Measurements from ENCODE around the gene SLFN13.
"Not testable (repeated sequence)": the region's sequence is repeated elsewhere in the genome, so short reads cannot be mapped to it uniquely, and the experiment has no call there.

Gene SLFN13

GRCh38 chr17:35432176-35433074, 16.1 kb downstream of the SLFN13 start, which contains the start of gene SLFN12:
SLFN12 (minus strand) TSS chr17:35432500; CDS start chr17:35423028, 9,472 bp downstream.
- no peak for DNase-seq (ENCODE audit: low read depth)

GRCh38 chr17:35429702-35430101, 18.9 kb downstream of the SLFN13 start:
- DNase-seq (ENCODE audit: low read depth) = no peak

- no peak for DNase-seq (ENCODE audit: low read depth)
These were observed 20.3 kb downstream of the SLFN13 start for GRCh38 chr17:35428229-35428628.

DNA sequence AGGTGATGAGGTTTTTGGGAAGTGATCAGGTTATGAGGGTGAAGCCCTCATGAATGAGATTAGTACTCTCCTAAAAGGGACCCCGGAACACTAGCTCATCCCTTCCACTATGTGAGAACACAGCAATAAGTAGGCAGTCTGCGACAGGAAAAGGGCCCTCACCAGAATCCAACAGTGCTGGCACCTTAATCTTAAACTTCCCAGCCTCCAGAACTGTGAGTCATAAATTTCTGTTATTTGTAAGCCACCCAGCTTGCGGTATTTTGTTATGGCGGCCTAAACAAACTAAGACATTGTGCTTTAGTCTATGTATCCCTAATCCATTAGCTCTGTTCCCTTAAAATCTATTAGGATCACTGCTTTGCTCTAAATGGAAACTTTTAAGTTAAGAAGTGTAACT, 24.8 kb downstream of the SLFN13 start:
- no peak for DNase-seq (ENCODE audit: low read depth)

- not testable (repeated sequence) for DNase-seq (ENCODE audit: low read depth)
These were observed 27.5 kb downstream of the SLFN13 start for GRCh38 chr17:35421069-35421468.

GRCh38 chr17:35416659-35417058, 31.9 kb downstream of the SLFN13 start:
- DNase-seq (ENCODE audit: low read depth) = no peak

GRCh38 chr17:35414707-35415106, 33.9 kb downstream of the SLFN13 start:
- not testable (repeated sequence) for DNase-seq (ENCODE audit: low read depth)

DNA sequence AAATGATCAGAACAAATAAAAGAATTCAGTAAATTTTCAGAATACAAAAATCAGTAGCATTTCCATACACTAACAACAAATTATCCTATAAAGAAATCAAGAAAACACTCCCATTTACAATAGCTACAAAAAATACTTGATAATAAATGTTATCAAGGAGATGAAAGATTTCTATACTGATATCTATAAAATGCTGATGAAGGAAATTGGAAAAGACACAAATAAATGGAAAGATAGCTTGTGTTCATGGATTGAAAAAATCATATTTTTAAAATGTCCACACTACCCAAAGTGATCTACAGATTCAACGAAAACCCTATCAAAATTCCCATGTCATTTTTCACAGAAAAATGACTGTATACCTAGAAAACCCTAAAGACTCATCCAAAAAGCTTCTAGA, 34.3 kb downstream of the SLFN13 start:
- no peak for DNase-seq (ENCODE audit: low read depth)

DNA sequence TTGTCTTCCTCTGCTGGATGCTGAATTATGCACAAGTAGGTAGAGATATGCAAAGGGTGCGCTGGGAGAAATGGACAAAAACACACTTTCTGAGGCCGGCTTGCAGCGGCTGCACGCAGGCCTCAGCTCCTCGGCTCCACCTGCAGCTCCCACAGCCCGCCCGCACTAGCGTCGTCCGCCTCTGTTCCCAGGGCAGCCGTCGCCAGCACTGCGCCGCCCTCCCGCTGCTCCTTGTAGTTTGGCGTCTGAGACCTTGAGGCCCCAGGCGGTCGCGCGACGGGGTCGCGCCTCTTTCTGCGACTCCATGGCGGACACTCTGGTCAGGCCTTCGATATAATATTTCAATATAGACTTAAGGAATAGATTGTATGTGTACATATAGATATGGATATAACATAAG, 41.0 kb downstream of the SLFN13 start:
- no peak for DNase-seq (ENCODE audit: low read depth)

DNA sequence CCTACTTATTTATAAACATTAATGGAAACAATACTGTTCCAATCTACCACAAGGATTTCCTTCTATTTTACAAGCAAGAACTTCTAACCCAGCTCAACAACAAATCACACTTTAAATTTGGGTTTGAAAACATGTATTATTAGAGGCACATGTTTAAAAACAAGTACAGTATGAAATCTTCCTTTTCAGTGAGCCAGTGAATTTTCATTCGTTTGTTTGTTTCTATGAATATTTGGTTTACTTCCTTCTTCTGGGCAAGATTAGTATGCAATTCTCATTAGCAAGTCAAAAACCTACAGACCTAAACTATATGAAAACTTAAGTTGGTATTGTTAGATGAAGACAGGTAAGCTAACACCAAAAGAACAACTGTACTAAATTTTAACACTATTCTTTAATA, 42.0 kb downstream of the SLFN13 start:
- no peak for DNase-seq (ENCODE audit: low read depth)

- no peak for DNase-seq (ENCODE audit: low read depth)
These were observed 44.2 kb downstream of the SLFN13 start for GRCh38 chr17:35404360-35404759.

DNA sequence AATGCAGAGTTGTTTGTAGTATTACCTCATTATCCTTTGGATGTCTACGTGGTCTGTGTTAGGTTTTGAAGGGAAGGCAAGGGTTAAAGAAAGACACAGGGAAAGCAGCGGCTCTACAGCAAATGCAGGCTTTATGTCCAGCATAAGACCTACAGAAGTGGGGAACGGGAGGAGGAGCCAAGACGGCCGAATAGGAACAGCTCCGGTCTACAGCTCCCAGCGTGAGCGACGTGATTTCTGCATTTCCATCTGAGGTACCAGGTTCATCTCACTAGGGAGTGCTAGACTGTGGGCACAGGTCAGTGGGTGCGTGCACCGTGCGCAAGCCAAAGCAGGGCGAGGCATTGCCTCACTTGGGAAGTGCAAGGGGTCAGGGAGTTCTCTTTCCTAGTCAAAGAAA, 54.8 kb downstream of the SLFN13 start:
- not testable (repeated sequence) for DNase-seq (ENCODE audit: low read depth)

GRCh38 chr17:35390663-35391062, 57.9 kb downstream of the SLFN13 start:
- DNase-seq (ENCODE audit: low read depth) = no peak

DNA sequence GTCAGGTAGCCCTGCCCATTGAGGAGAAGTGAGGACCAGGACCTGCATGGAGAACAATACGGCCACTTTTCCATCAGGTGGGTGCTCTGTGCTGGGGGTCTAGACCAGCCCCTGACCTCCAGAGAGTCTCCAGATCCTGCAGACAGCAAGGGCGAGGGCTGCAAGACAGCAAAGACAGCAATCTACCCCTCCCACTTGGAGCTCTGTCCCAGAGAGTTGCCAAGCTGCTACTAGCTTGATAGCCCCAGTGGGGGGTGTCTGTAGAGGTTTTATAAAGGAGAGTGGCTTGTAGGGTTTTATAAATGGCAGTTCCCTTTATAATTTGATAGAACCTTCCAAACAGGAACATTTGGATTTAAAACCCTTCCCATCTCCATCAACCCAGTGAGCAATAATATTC, 58.4 kb downstream of the SLFN13 start:
- DNase-seq (ENCODE audit: low read depth) = no peak

DNA sequence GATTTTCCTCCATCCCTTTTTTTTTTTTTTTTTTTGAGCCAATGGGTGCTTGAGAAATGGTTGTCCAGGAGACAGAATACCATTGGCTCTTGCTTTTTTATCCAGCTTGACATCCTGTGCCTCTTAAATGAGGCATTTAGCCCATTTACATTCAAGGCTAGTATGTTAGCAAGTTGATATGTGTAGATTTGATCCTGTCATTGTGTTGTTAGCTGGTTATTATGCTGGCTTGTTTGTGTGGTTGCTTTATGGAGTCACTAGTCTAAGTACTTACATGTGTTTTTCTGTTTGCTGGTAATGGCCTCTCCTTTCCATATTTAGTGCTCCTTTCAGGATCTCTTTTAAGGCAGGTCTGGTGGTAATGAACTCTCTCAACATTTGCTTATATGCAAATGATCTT, 61.1 kb downstream of the SLFN13 start:
- no peak for DNase-seq (ENCODE audit: low read depth)
